HEK293 (cell line): ENCODE measurements around the gene SPATA21.

Source experiments
- GLI4 ChIP-seq: fragments of 450-650 bp; formaldehyde crosslinking; IDR thresholded peaks from 2 replicates; pipeline ENCODE4 v1.5.1; 2016; ENCODE audit warnings: missing biosample characterization, missing genetic modification characterization
- ZNF777 ChIP-seq: fragments of 450-650 bp; formaldehyde crosslinking; IDR thresholded peaks from 2 replicates; pipeline ENCODE4 v1.5.1; 2017; ENCODE audit warnings: missing biosample characterization, missing genetic modification characterization, borderline replicate concordance
- TF ChIP-seq, protein P1 (sequence below): fragments of 450-650 bp; formaldehyde crosslinking; IDR thresholded peaks from 2 replicates; pipeline ENCODE4 v1.5.1; 2017; ENCODE audit warnings: missing biosample characterization, mild to moderate bottlenecking, missing genetic modification characterization, moderate library complexity
- TF ChIP-seq, protein P2 (sequence below): fragments of 450-650 bp; formaldehyde crosslinking; IDR thresholded peaks from 2 replicates; pipeline ENCODE4 v1.5.1; 2016; ENCODE audit warnings: missing biosample characterization, missing genetic modification characterization
- TF ChIP-seq, protein P3 (sequence below): fragments of 450-650 bp; formaldehyde crosslinking; IDR thresholded peaks from 2 replicates; pipeline ENCODE4 v1.5.1; 2016; ENCODE audit warnings: missing biosample characterization, missing genetic modification characterization

DNA sequence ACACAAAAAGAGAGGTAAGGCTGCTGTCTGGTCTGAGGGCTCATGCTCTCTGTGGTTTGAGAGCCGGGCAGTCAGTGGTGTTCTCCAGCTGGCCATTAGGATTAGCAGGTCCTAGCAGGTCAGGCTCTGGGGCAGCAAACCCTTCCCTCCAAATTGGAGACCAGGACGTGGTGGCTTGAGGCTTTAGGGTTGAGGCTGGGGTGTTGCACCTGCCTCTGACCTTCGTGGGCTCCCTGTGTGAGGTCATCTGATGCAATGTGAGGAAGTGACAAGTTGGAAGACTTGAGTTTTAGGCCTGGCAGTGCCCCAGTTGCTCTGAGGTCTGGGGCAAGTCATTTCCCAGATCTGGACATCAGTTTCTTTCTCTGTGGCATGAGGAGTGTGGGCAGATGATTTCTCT lies 45.8 kb downstream of the SPATA21 start:
- TF ChIP-seq, protein P1, sequence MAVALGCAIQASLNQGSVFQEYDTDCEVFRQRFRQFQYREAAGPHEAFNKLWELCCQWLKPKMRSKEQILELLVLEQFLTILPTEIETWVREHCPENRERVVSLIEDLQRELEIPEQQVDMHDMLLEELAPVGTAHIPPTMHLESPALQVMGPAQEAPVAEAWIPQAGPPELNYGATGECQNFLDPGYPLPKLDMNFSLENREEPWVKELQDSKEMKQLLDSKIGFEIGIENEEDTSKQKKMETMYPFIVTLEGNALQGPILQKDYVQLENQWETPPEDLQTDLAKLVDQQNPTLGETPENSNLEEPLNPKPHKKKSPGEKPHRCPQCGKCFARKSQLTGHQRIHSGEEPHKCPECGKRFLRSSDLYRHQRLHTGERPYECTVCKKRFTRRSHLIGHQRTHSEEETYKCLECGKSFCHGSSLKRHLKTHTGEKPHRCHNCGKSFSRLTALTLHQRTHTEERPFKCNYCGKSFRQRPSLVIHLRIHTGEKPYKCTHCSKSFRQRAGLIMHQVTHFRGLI (tag by site-specific recombination), result no peak
- TF ChIP-seq, protein P2, sequence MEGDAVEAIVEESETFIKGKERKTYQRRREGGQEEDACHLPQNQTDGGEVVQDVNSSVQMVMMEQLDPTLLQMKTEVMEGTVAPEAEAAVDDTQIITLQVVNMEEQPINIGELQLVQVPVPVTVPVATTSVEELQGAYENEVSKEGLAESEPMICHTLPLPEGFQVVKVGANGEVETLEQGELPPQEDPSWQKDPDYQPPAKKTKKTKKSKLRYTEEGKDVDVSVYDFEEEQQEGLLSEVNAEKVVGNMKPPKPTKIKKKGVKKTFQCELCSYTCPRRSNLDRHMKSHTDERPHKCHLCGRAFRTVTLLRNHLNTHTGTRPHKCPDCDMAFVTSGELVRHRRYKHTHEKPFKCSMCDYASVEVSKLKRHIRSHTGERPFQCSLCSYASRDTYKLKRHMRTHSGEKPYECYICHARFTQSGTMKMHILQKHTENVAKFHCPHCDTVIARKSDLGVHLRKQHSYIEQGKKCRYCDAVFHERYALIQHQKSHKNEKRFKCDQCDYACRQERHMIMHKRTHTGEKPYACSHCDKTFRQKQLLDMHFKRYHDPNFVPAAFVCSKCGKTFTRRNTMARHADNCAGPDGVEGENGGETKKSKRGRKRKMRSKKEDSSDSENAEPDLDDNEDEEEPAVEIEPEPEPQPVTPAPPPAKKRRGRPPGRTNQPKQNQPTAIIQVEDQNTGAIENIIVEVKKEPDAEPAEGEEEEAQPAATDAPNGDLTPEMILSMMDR (tag by site-specific recombination), result no peak
- TF ChIP-seq ZNF777 (tag by site-specific recombination) (no peak), GLI4 (tag by site-specific recombination) (no peak)
- TF ChIP-seq, protein P3, sequence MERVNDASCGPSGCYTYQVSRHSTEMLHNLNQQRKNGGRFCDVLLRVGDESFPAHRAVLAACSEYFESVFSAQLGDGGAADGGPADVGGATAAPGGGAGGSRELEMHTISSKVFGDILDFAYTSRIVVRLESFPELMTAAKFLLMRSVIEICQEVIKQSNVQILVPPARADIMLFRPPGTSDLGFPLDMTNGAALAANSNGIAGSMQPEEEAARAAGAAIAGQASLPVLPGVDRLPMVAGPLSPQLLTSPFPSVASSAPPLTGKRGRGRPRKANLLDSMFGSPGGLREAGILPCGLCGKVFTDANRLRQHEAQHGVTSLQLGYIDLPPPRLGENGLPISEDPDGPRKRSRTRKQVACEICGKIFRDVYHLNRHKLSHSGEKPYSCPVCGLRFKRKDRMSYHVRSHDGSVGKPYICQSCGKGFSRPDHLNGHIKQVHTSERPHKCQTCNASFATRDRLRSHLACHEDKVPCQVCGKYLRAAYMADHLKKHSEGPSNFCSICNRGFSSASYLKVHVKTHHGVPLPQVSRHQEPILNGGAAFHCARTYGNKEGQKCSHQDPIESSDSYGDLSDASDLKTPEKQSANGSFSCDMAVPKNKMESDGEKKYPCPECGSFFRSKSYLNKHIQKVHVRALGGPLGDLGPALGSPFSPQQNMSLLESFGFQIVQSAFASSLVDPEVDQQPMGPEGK (tag by site-specific recombination), result no peak
